Common myeloid progenitor, CD34-positive (primary cell): Measurements from ENCODE around the gene RCSD1.
A peak's percentile ranks its signal among the peaks of the same experiment; 100 is the strongest.

ENCODE experiments used
- CTCF ChIA-PET: fragments of 350-600 bp; sonication (Branson Sonifier 250); formaldehyde crosslinking; loops from one replicate; lab custom pipeline; 2021; ENCODE audit warnings: antibody characterized with exemption; lab: Charles Lee
- POLR2A ChIA-PET: fragments of 350-600 bp; sonication (Branson Sonifier 250); formaldehyde crosslinking; loops from one replicate; lab custom pipeline; 2021; ENCODE audit warnings: antibody characterized with exemption; lab: Charles Lee
- DNase-seq, 3 donors: peaks; one replicate each; pipeline versions ENCODE4 v3.0.0 to v3.0.0-alpha.2; 2013
- H3K27ac ChIP-seq, 2 experiments: 1 replicate in 1 of 2; 2 replicates in 1 of 2; pipeline ENCODE4 v1.7.0; 2013; ENCODE audit warnings: inconsistent platforms in 2 of 2, low read length in 2 of 2, mild to moderate bottlenecking in 2 of 2, low read depth in 1 of 2, moderate library complexity in 1 of 2; ENCODE audit not compliant: severe bottlenecking in 2 of 2, insufficient read depth in 1 of 2, poor library complexity in 1 of 2
- H3K27me3 ChIP-seq, 5 experiments: replicated peaks in 2 of 5; 1 replicate in 3 of 5; 2 replicates in 2 of 5; pipeline versions ENCODE4 v1.6.1 to v1.7.0; 2013; ENCODE audit warnings: low read length in 4 of 5, mild to moderate bottlenecking in 2 of 5, moderate library complexity in 2 of 5, inconsistent platforms in 1 of 5; ENCODE audit not compliant: insufficient read depth in 5 of 5, control insufficient read depth in 4 of 5
- H3K36me3 ChIP-seq, 4 experiments: 1 replicate in 2 of 4; 2 replicates in 2 of 4; pipeline versions ENCODE4 v1.6.1 to v1.7.0; 2013; ENCODE audit warnings: low read length in 3 of 4, control low read depth in 1 of 4, mild to moderate bottlenecking in 1 of 4; ENCODE audit not compliant: control insufficient read depth in 4 of 4, insufficient read depth in 4 of 4
- H3K4me1 ChIP-seq, 4 experiments: 1 replicate in 3 of 4; 2 replicates in 1 of 4; pipeline versions ENCODE4 v1.6.1 to v1.7.1; 2013; ENCODE audit warnings: low read length in 3 of 4, mild to moderate bottlenecking in 3 of 4, control low read depth in 1 of 4, inconsistent platforms in 1 of 4, moderate library complexity in 1 of 4; ENCODE audit not compliant: control insufficient read depth in 4 of 4, insufficient read depth in 4 of 4; ENCODE audit errors: control extremely low read depth in 1 of 4
- H3K4me3 ChIP-seq, 7 experiments: 1 replicate in 4 of 7; 2 replicates in 3 of 7; pipeline versions ENCODE4 v1.5.1 to v1.7.0; 2013; ENCODE audit warnings: mild to moderate bottlenecking in 7 of 7, low read length in 6 of 7, moderate library complexity in 6 of 7, inconsistent platforms in 2 of 7, low read depth in 2 of 7, control low read depth in 1 of 7; ENCODE audit not compliant: insufficient read depth in 4 of 7, control insufficient read depth in 1 of 7; ENCODE audit errors: extremely low read depth in 1 of 7
- H3K9me3 ChIP-seq, 5 experiments: 1 replicate in 4 of 5; 2 replicates in 1 of 5; pipeline versions ENCODE4 v1.6.1 to v1.7.1; 2013; ENCODE audit warnings: low read length in 4 of 5, mild to moderate bottlenecking in 2 of 5, inconsistent platforms in 1 of 5, low read depth in 1 of 5, moderate library complexity in 1 of 5; ENCODE audit not compliant: control insufficient read depth in 4 of 5, insufficient read depth in 2 of 5; ENCODE audit errors: control extremely low read depth in 1 of 5
- WGBS: methylation state at CpG from one replicate; pipeline ENCODE4 v1.1.5; 2013; ENCODE audit not compliant: insufficient coverage; 5-methylcytosine and 5-hydroxymethylcytosine counted together

RCSD1 gene

DNA sequence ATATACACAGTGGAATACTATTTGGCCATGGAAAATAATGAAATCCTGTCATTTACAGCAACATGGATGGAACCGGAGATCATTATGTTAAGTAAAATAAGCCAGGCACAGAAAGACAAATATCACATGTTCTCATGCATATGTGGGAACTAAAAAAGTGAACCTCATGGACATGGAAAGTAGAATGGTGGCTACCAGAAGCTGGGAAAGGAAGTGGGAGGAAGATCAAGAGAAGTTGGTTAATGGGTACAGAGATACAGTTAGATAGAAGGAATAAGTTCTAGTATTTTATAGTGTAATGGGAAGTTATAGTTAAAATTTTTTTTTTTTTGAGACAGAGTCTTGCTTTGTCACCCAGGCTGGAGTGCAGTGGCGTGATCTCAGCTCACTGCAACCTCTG, 41.7 kb upstream of the RCSD1 start:
- ChIA-PET POLR2A (no interaction called here), CTCF (interaction anchor here (2.3 kb wide), 1 partner anchor 12 kb away, joined by 10 read pairs; no protein-coding TSS in a partner anchor)
- DNase-seq: no peak
- Histone ChIP-seq H3K27me3 (no peaks in the 10 kb centered on the region), H3K4me1 (peaks cover 0 to 8% (median 0%) of the 10 kb centered on the region in 4 experiments), H3K9me3 (no peaks in the 10 kb centered on the region), H3K36me3 (no peaks in the 10 kb centered on the region), H3K27ac (no peak overlapping the region), H3K4me3 (no peak overlapping the region)
- no CpG with 5 or more reads among the region's 2 CpGs for WGBS

- DNase-seq: no peak
- Histone ChIP-seq H3K27ac (no peak overlapping the region), H3K27me3 (no peaks in the 10 kb centered on the region), H3K4me3 (no peak overlapping the region), H3K36me3 (no peaks in the 10 kb centered on the region), H3K9me3 (no peaks in the 10 kb centered on the region), H3K4me1 (peaks cover 0 to 4% (median 2%) of the 10 kb centered on the region in 4 experiments)
- ChIA-PET POLR2A (interaction anchor here (0.7 kb wide), 1 partner anchor 39 kb away, joined by 3 read pairs; the partner anchor contains the start of gene CREG1), CTCF (interaction anchor here (0.7 to 4.7 kb wide), 4 partner anchors 8 to 95 kb away, joined by 3 to 24 read pairs (median 5); no protein-coding TSS in a partner anchor)
These were observed 37.6 kb upstream of the RCSD1 start for GRCh38 chr1:167592475-167592874.

DNA sequence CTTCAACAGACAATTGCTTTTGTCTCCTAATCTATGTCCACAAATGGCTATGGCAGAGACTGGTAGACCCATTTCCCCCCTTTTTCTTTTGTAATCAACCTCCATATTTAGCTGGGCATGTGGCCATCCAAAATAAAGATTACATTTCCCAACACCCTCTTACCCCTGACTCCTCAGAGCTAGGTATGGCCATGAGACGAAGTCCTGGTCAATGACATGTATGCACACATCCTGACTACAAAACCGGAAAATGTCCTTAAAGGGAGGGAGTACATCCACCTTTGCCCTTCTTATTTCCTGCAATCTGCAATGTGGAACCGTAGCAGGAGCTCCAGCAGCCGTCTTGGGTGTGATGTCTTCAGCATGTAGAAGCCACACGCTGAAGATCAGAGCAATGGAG, 36.2 kb upstream of the RCSD1 start:
- Histone ChIP-seq H3K36me3 (no peaks in the 10 kb centered on the region), H3K27me3 (no peaks in the 10 kb centered on the region), H3K4me1 (peaks cover 0 to 3% (median 0%) of the 10 kb centered on the region in 4 experiments), H3K27ac (no peak overlapping the region), H3K4me3 (no peak overlapping the region), H3K9me3 (no peaks in the 10 kb centered on the region)
- POLR2A ChIA-PET: no interaction called here
- no peak for DNase-seq
- CTCF ChIA-PET: interaction anchor here (1.0 to 4.7 kb wide), 3 partner anchors 40 to 93 kb away, joined by 3 to 24 read pairs (median 3); no protein-coding TSS in a partner anchor
- WGBS: 95% methylated on average over 5 of the region's 5 CpGs

- 46% methylated on average over 6 of the region's 6 CpGs for WGBS
These were observed 35.2 kb upstream of the RCSD1 start for GRCh38 chr1:167594822-167595221.

GRCh38 chr1:167599957-167600581, 30.0 kb upstream of the RCSD1 start:
- peak; percentile 64 to 79 (median 79) for DNase-seq
- peaks cover 24 to 34% (median 33%) of the 10 kb centered on the region in 4 experiments for H3K4me1 ChIP-seq
- H3K27ac ChIP-seq: no peak overlapping the region
- WGBS: 0% methylated on average over 4 of the region's 5 CpGs
- POLR2A ChIA-PET: interaction anchor here (0.8 to 1.6 kb wide), 7 partner anchors 17 to 87 kb away, joined by 3 to 5 read pairs (median 3); no protein-coding TSS in a partner anchor
- no peaks in the 10 kb centered on the region for H3K36me3 ChIP-seq
- peak overlapping the region in 1 of 7 experiments; percentile 29 for H3K4me3 ChIP-seq
- H3K9me3 ChIP-seq: no peaks in the 10 kb centered on the region
- CTCF ChIA-PET: interaction anchor here (0.8 to 6.0 kb wide), 36 partner anchors 8 to 483 kb away, joined by 3 to 156 read pairs (median 5); partner anchors contain the start of gene RCSD1
- no peaks in the 10 kb centered on the region for H3K27me3 ChIP-seq

More at GRCh38 chr1:167594822-167595221, 35.2 kb upstream of the RCSD1 start:
- Histone ChIP-seq H3K27ac (no peak overlapping the region), H3K9me3 (no peaks in the 10 kb centered on the region), H3K4me3 (no peak overlapping the region), H3K4me1 (peaks cover 0 to 5% (median 2%) of the 10 kb centered on the region in 4 experiments), H3K27me3 (no peaks in the 10 kb centered on the region), H3K36me3 (no peaks in the 10 kb centered on the region)
- ChIA-PET POLR2A (no interaction called here), CTCF (interaction anchor here (1.0 to 4.7 kb wide), 4 partner anchors 39 to 92 kb away, joined by 3 to 24 read pairs (median 3); partner anchors contain the start of gene CREG1)
- DNase-seq: no peak

DNA sequence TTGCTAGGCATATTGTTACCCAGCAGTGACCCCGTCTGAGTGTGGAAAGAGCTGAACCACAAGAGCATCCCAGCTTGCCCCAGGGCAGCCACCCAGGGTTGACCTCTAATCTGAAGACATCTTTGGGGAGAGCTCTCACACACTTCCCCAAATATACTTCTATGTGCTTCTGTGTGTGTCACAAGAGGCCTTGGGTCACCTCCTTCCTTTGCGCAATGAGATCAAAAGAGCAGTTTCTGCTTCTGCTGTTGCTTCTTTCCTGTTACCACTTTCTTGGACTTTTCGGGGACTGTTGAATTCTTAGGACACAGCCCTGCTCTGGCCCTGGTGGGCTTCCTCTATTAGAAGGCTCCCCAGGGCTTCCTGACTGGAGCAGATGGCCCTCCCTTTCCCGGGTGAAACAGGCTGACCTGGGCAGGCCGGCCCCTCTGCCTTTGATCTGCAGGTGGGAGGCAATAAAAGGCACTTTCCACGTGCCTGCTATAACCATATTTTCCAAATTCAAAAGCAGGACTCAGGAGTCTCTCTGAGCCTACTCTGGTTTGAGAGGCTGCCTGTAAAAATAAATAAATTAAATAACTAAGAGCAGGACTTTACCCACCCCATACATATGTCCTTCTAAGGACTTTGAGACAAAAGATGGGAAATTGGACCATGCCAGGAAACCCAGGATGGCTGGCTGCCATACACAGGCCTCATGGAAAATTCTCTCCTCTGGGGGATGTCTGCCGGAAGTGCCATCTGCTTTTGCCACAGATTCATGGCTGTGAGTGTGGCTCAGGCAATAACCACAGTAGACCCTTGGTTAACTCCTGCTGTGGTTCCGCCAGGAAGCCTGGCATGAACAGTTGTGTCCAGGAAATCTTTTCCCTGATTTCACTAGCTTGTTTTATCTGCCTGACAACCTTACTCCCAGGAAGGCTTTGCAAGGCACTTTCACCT, 28.3 kb upstream of the RCSD1 start:
- H3K9me3 ChIP-seq: peaks cover 0 to 2% (median 0%) of the 10 kb centered on the region in 5 experiments
- H3K36me3 ChIP-seq: no peaks in the 10 kb centered on the region
- H3K27me3 ChIP-seq: no peaks in the 10 kb centered on the region
- peaks cover 24 to 34% (median 33%) of the 10 kb centered on the region in 4 experiments for H3K4me1 ChIP-seq
- peak overlapping the region; percentile 40 to 69 for H3K27ac ChIP-seq
- 22% methylated on average over 6 of the region's 8 CpGs for WGBS
- POLR2A ChIA-PET: interaction anchor here (0.9 to 1.5 kb wide), 4 partner anchors 16 to 76 kb away, joined by 3 to 5 read pairs (median 3); no protein-coding TSS in a partner anchor
- CTCF ChIA-PET: interaction anchor here (1.1 to 6.0 kb wide), 25 partner anchors 10 to 481 kb away, joined by 3 to 156 read pairs (median 7); partner anchors contain the start of gene RCSD1
- peak; percentile 46 to 86 (median 81) for DNase-seq
- H3K4me3 ChIP-seq: peak overlapping the region in 2 of 7 experiments; percentile 5 to 24
